ENCODE measurements around the gene FADS3.

Gene FADS3

GRCh38 chr11:61841636-61842527, 49.5 kb downstream of the FADS3 start:
- no peak for ATAC-seq (ENCODE audit: insufficient read depth, low read depth)
- no peak overlapping the region for H3K4me2 ChIP-seq (ENCODE audit: insufficient read depth, low read length)
- H3K36me3 ChIP-seq (ENCODE audit: insufficient read depth, low read length), result peaks cover 96% of the 10 kb centered on the region
- H3K4me3 ChIP-seq (ENCODE audit: low read depth in 1 of 2, low read length in 2 of 2), result no peak overlapping the region
- H3K27me3 ChIP-seq (ENCODE audit: insufficient read depth, low read length, poor library complexity), result no peaks in the 10 kb centered on the region
- 0 out of 2 replicates have a peak, but pooled peaks cover 4% of the 10 kb centered on the region for H3K4me1 ChIP-seq (ENCODE audit: insufficient read depth, low read length)
- H3K9ac ChIP-seq (ENCODE audit: low read depth, low read length), result no peak overlapping the region
- H2AFZ ChIP-seq (ENCODE audit: low read depth, low read length), result no peak overlapping the region
- DNase-seq, result no peak
- H3K9me3 ChIP-seq (ENCODE audit: insufficient read depth, low read length, severe bottlenecking), result no peaks in the 10 kb centered on the region
- TF ChIP-seq CTCF (IDR thresholded peaks at IDR 0.05; ENCODE audit: borderline replicate concordance, extremely low read depth, low read length, poor library complexity, severe bottlenecking) (no peak), EZH2 (IDR thresholded peaks at IDR 0.05; ENCODE audit: borderline replicate concordance, low read depth, low read length, severe bottlenecking) (no peak)
- no peak overlapping the region for H3K27ac ChIP-seq (ENCODE audit: low read length)
- H3K79me2 ChIP-seq (ENCODE audit: insufficient read depth, low read length), result peaks cover 61% of the 10 kb centered on the region
- H4K20me1 ChIP-seq (ENCODE audit: insufficient read depth, low read length), result peaks cover 51% of the 10 kb centered on the region

- Histone ChIP-seq H3K27me3 (ENCODE audit: insufficient read depth, low read length, poor library complexity) (no peaks in the 10 kb centered on the region), H3K27ac (ENCODE audit: low read length) (0 out of 2 replicates have a peak overlapping the region, but pooled peaks have one; percentile 6), H4K20me1 (ENCODE audit: insufficient read depth, low read length) (peaks cover 51% of the 10 kb centered on the region), H3K79me2 (ENCODE audit: insufficient read depth, low read length) (peaks cover 67% of the 10 kb centered on the region), H3K9ac (ENCODE audit: low read depth, low read length) (no peak overlapping the region), H3K4me1 (ENCODE audit: insufficient read depth, low read length) (peaks cover 10% of the 10 kb centered on the region), H3K9me3 (ENCODE audit: insufficient read depth, low read length, severe bottlenecking) (no peaks in the 10 kb centered on the region), H2AFZ (ENCODE audit: low read depth, low read length) (no peak overlapping the region), H3K4me2 (ENCODE audit: insufficient read depth, low read length) (no peak overlapping the region), H3K36me3 (ENCODE audit: insufficient read depth, low read length) (peaks cover 94% of the 10 kb centered on the region), H3K4me3 (ENCODE audit: low read depth in 1 of 2, low read length in 2 of 2) (no peak overlapping the region)
- ATAC-seq (ENCODE audit: insufficient read depth, low read depth) (no peak), DNase-seq (no peak)
- TF ChIP-seq EZH2 (IDR thresholded peaks at IDR 0.05; ENCODE audit: borderline replicate concordance, low read depth, low read length, severe bottlenecking) (no peak), CTCF (IDR thresholded peaks at IDR 0.05; ENCODE audit: borderline replicate concordance, extremely low read depth, low read length, poor library complexity, severe bottlenecking) (no peak)
Measured at GRCh38 chr11:61840371-61840770, 51.0 kb downstream of the FADS3 start.

- Histone ChIP-seq H3K4me2 (ENCODE audit: insufficient read depth, low read length) (no peak overlapping the region), H3K4me3 (ENCODE audit: low read depth in 1 of 2, low read length in 2 of 2) (no peak overlapping the region), H3K36me3 (ENCODE audit: insufficient read depth, low read length) (peaks cover 88% of the 10 kb centered on the region), H3K27ac (ENCODE audit: low read length) (no peak overlapping the region), H3K4me1 (ENCODE audit: insufficient read depth, low read length) (peaks cover 16% of the 10 kb centered on the region), H3K79me2 (ENCODE audit: insufficient read depth, low read length) (peaks cover 70% of the 10 kb centered on the region), H3K9me3 (ENCODE audit: insufficient read depth, low read length, severe bottlenecking) (no peaks in the 10 kb centered on the region), H3K9ac (ENCODE audit: low read depth, low read length) (no peak overlapping the region), H4K20me1 (ENCODE audit: insufficient read depth, low read length) (peaks cover 51% of the 10 kb centered on the region), H3K27me3 (ENCODE audit: insufficient read depth, low read length, poor library complexity) (no peaks in the 10 kb centered on the region), H2AFZ (ENCODE audit: low read depth, low read length) (no peak overlapping the region)
- ATAC-seq (ENCODE audit: insufficient read depth, low read depth), result no peak
- no peak for TF ChIP-seq CTCF (IDR thresholded peaks at IDR 0.05; ENCODE audit: borderline replicate concordance, extremely low read depth, low read length, poor library complexity, severe bottlenecking)
- no peak for TF ChIP-seq EZH2 (IDR thresholded peaks at IDR 0.05; ENCODE audit: borderline replicate concordance, low read depth, low read length, severe bottlenecking)
- DNase-seq, result no peak
Measured at GRCh38 chr11:61839742-61840141, 51.6 kb downstream of the FADS3 start.
